NCI-H146 treated with DMSO at 0.1 percent for 48 hours (cell line): ENCODE data around the gene GRIN2A.

Experiments used
- DNase-seq: peaks from one replicate; lab custom pipeline; 2025; ENCODE audit not compliant: unreplicated experiment; lab: John Stamatoyannopoulos, UW

Gene GRIN2A

GRCh38 chr16:10181196-10182162 is 749 bp downstream of the GRIN2A start:
- no peak for DNase-seq

GRCh38 chr16:10180771-10181163 is 1.5 kb downstream of the GRIN2A start:
- DNase-seq, result no peak

GRCh38 chr16:10180042-10180770 is 2.0 kb downstream of the GRIN2A start:
- DNase-seq, result no peak

GRCh38 chr16:10178526-10178925 is 3.7 kb downstream of the GRIN2A start:
- DNase-seq, result no peak

- no peak for DNase-seq
These were observed 4.1 kb downstream of the GRIN2A start for GRCh38 chr16:10178080-10178479.

GRCh38 chr16:10172848-10173655 is 9.2 kb downstream of the GRIN2A start:
- DNase-seq, result no peak

- no peak for DNase-seq
These were observed 11.0 kb downstream of the GRIN2A start for GRCh38 chr16:10171221-10171620.

- DNase-seq, result no peak
These were observed 12.3 kb downstream of the GRIN2A start for GRCh38 chr16:10169904-10170410.

GRCh38 chr16:10169031-10169430 is 13.2 kb downstream of the GRIN2A start:
- DNase-seq, result no peak

- DNase-seq, result no peak
These were observed 14.0 kb downstream of the GRIN2A start for GRCh38 chr16:10168258-10168657.

GRCh38 chr16:10165643-10166042 is 16.6 kb downstream of the GRIN2A start:
- no peak for DNase-seq

GRCh38 chr16:10162981-10163380 is 19.2 kb downstream of the GRIN2A start:
- no peak for DNase-seq

- DNase-seq, result no peak
These were observed 26.1 kb downstream of the GRIN2A start for GRCh38 chr16:10156099-10156498.

- no peak for DNase-seq
These were observed 27.8 kb downstream of the GRIN2A start for GRCh38 chr16:10154389-10154788.

GRCh38 chr16:10153985-10154384 is 28.2 kb downstream of the GRIN2A start:
- DNase-seq, result no peak

GRCh38 chr16:10151718-10152117 is 30.5 kb downstream of the GRIN2A start:
- DNase-seq, result no peak

GRCh38 chr16:10150906-10151305 is 31.3 kb downstream of the GRIN2A start:
- no peak for DNase-seq

GRCh38 chr16:10145542-10146035 is 36.6 kb downstream of the GRIN2A start:
- no peak for DNase-seq

GRCh38 chr16:10141671-10142070 is 40.6 kb downstream of the GRIN2A start:
- no peak for DNase-seq

GRCh38 chr16:10138881-10139280 is 43.3 kb downstream of the GRIN2A start:
- DNase-seq, result no peak

GRCh38 chr16:10137341-10137740 is 44.9 kb downstream of the GRIN2A start:
- no peak for DNase-seq
